HG02938 (cell line): ENCODE measurements around the gene ASB4.
"Not testable (repeated sequence)": the region's sequence is repeated elsewhere in the genome, so short reads cannot be mapped to it uniquely, and the experiment has no call there.

Experiments used
- ATAC-seq: cut with Tn5 transposase; IDR thresholded peaks from one replicate; pipeline ENCODE4 v1.9.1; 2021; ENCODE audit warnings: mild to moderate bottlenecking, moderate library complexity; ENCODE audit not compliant: unreplicated experiment

The ASB4 gene

GRCh38 chr7:95478272-95479037 is 7.3 kb upstream of the ASB4 start:
- ATAC-seq: no peak

GRCh38 chr7:95479992-95480624 is 5.6 kb upstream of the ASB4 start:
- peak; percentile 68 for ATAC-seq

- no peak for ATAC-seq
Observed at GRCh38 chr7:95481271-95482165, 4.2 kb upstream of the ASB4 start.

- ATAC-seq: no peak
Observed at GRCh38 chr7:95482424-95482823, 3.3 kb upstream of the ASB4 start.

- no peak for ATAC-seq
Observed at GRCh38 chr7:95490231-95490762, 4.6 kb downstream of the ASB4 start.

GRCh38 chr7:95491201-95491600 is 5.5 kb downstream of the ASB4 start:
- no peak for ATAC-seq

- no peak for ATAC-seq
Observed at GRCh38 chr7:95491634-95492314, 6.0 kb downstream of the ASB4 start.

- ATAC-seq: no peak
Observed at GRCh38 chr7:95493247-95493646, 7.5 kb downstream of the ASB4 start.

- no peak for ATAC-seq
Observed at GRCh38 chr7:95493844-95494243, 8.1 kb downstream of the ASB4 start.

- ATAC-seq: peak; percentile 96
Observed at GRCh38 chr7:95501261-95501832, 15.6 kb downstream of the ASB4 start.

- no peak for ATAC-seq
Observed at GRCh38 chr7:95502403-95502802, 16.7 kb downstream of the ASB4 start.

GRCh38 chr7:95503271-95504131 is 17.8 kb downstream of the ASB4 start:
- no peak for ATAC-seq

GRCh38 chr7:95504132-95504588 is 18.4 kb downstream of the ASB4 start:
- ATAC-seq: not testable (repeated sequence)

GRCh38 chr7:95508780-95509179 is 23.0 kb downstream of the ASB4 start:
- no peak for ATAC-seq

GRCh38 chr7:95509199-95509598 is 23.5 kb downstream of the ASB4 start:
- ATAC-seq: peak; percentile 51

GRCh38 chr7:95511716-95512260 is 26.0 kb downstream of the ASB4 start:
- peak; percentile 89 for ATAC-seq

- ATAC-seq: peak; percentile 78
Observed at GRCh38 chr7:95517458-95517857, 31.7 kb downstream of the ASB4 start.

- ATAC-seq: peak; percentile 51
Observed at GRCh38 chr7:95517870-95518269, 32.1 kb downstream of the ASB4 start.

- ATAC-seq: no peak
Observed at GRCh38 chr7:95520136-95520535, 34.4 kb downstream of the ASB4 start.
